ENCODE data around the gene GLTPD2.
A peak's percentile ranks its signal among the peaks of the same experiment; 100 is the strongest.

DNA sequence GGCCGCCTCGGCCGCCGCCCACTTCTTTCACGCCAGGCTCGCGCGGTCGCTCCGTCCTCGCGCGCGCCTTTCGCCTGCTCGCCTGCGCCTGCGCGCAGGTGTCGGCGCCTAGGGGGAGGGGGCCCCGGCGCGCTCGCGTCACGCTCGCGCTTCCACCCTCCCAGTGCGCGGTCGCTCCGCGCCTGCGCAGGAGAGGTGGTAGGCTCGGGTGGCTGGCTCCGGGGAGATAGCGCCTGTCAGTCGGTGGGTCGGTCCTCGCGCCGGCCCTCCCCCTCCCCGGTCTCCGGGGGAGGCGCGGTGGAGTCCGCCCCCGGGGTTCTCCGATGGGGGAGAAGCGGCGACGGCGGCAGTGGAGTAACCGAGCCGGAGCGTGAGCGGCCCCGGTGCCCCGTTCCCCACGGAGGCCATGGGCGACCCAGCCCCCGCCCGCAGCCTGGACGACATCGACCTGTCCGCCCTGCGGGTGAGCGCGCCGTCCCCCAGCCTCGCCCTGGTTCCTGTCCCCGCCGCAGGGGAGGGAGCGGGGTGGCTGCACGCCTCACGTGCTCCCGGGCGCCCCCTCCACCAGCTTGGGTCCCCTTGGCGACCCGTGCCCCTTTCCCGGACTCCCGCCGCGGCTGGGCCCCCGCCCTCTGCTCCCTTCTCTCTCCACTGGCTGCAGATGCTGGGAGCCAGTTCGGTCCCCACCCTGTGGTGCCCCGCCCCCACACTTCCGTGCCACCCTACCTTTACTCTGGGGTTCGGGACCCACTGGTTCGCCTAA, 44.6 kb downstream of the GLTPD2 start, which contains the start of gene MINK1:
- TF ChIP-seq, protein P1, sequence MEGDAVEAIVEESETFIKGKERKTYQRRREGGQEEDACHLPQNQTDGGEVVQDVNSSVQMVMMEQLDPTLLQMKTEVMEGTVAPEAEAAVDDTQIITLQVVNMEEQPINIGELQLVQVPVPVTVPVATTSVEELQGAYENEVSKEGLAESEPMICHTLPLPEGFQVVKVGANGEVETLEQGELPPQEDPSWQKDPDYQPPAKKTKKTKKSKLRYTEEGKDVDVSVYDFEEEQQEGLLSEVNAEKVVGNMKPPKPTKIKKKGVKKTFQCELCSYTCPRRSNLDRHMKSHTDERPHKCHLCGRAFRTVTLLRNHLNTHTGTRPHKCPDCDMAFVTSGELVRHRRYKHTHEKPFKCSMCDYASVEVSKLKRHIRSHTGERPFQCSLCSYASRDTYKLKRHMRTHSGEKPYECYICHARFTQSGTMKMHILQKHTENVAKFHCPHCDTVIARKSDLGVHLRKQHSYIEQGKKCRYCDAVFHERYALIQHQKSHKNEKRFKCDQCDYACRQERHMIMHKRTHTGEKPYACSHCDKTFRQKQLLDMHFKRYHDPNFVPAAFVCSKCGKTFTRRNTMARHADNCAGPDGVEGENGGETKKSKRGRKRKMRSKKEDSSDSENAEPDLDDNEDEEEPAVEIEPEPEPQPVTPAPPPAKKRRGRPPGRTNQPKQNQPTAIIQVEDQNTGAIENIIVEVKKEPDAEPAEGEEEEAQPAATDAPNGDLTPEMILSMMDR (IDR thresholded peaks at IDR 0.05): no peak
- TF ChIP-seq SIN3A (IDR thresholded peaks at IDR 0.05; ENCODE audit: borderline replicate concordance, insufficient read depth, low read depth, low read length) (no peak), POLR2AphosphoS5 (IDR thresholded peaks at IDR 0.05; ENCODE audit: low read depth, low read length) (0 out of 2 replicates have a peak, but pooled peaks have one; percentile 34)
- TF ChIP-seq, protein P2, sequence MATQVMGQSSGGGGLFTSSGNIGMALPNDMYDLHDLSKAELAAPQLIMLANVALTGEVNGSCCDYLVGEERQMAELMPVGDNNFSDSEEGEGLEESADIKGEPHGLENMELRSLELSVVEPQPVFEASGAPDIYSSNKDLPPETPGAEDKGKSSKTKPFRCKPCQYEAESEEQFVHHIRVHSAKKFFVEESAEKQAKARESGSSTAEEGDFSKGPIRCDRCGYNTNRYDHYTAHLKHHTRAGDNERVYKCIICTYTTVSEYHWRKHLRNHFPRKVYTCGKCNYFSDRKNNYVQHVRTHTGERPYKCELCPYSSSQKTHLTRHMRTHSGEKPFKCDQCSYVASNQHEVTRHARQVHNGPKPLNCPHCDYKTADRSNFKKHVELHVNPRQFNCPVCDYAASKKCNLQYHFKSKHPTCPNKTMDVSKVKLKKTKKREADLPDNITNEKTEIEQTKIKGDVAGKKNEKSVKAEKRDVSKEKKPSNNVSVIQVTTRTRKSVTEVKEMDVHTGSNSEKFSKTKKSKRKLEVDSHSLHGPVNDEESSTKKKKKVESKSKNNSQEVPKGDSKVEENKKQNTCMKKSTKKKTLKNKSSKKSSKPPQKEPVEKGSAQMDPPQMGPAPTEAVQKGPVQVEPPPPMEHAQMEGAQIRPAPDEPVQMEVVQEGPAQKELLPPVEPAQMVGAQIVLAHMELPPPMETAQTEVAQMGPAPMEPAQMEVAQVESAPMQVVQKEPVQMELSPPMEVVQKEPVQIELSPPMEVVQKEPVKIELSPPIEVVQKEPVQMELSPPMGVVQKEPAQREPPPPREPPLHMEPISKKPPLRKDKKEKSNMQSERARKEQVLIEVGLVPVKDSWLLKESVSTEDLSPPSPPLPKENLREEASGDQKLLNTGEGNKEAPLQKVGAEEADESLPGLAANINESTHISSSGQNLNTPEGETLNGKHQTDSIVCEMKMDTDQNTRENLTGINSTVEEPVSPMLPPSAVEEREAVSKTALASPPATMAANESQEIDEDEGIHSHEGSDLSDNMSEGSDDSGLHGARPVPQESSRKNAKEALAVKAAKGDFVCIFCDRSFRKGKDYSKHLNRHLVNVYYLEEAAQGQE (IDR thresholded peaks at IDR 0.05; ENCODE audit: insufficient read depth in 1 of 2, low read depth in 2 of 2, low read length in 1 of 2): no peak

Data from Panc1 (cell line).